HG02642 (cell line): ENCODE results near the gene SBNO2.
"Not testable (repeated sequence)": the region's sequence is repeated elsewhere in the genome, so short reads cannot be mapped to it uniquely, and the experiment has no call there.

Source experiments
- ATAC-seq: cut with Tn5 transposase; IDR thresholded peaks from one replicate; pipeline ENCODE4 v1.9.1; 2021; ENCODE audit warnings: mild to moderate bottlenecking; ENCODE audit not compliant: unreplicated experiment, poor library complexity

Gene SBNO2

GRCh38 chr19:1141944-1142343, 32.1 kb downstream of the SBNO2 start:
- no peak for ATAC-seq

- ATAC-seq, result no peak
These were observed 33.6 kb downstream of the SBNO2 start for GRCh38 chr19:1140272-1141027.

GRCh38 chr19:1139126-1139525, 34.9 kb downstream of the SBNO2 start:
- ATAC-seq, result no peak

- ATAC-seq, result no peak
These were observed 35.9 kb downstream of the SBNO2 start for GRCh38 chr19:1138121-1138520.

GRCh38 chr19:1136621-1137317, 37.3 kb downstream of the SBNO2 start:
- ATAC-seq, result no peak

- no peak for ATAC-seq
These were observed 37.9 kb downstream of the SBNO2 start for GRCh38 chr19:1136201-1136600.

- no peak for ATAC-seq
These were observed 38.6 kb downstream of the SBNO2 start for GRCh38 chr19:1135454-1135853.

- no peak for ATAC-seq
These were observed 39.6 kb downstream of the SBNO2 start for GRCh38 chr19:1134431-1134830.

- ATAC-seq, result peak; percentile 36
These were observed 40.6 kb downstream of the SBNO2 start for GRCh38 chr19:1133471-1133929.

GRCh38 chr19:1132552-1133383, 41.3 kb downstream of the SBNO2 start:
- peak; percentile 13 for ATAC-seq

- ATAC-seq, result peak; percentile 56
These were observed 42.1 kb downstream of the SBNO2 start for GRCh38 chr19:1131718-1132551.

GRCh38 chr19:1130771-1131717, 43.0 kb downstream of the SBNO2 start:
- ATAC-seq, result peak; percentile 7

GRCh38 chr19:1129535-1129934, 44.5 kb downstream of the SBNO2 start:
- ATAC-seq, result no peak

GRCh38 chr19:1129084-1129483, 45.0 kb downstream of the SBNO2 start:
- not testable (repeated sequence) for ATAC-seq

- ATAC-seq, result no peak
These were observed 46.0 kb downstream of the SBNO2 start for GRCh38 chr19:1128106-1128505.

- no peak for ATAC-seq
These were observed 46.9 kb downstream of the SBNO2 start for GRCh38 chr19:1126984-1127760.

GRCh38 chr19:1125601-1126467, 48.2 kb downstream of the SBNO2 start:
- no peak for ATAC-seq
